Diencephalon (tissue), 1 donor: ENCODE measurements around the gene DUS3L. TPM values are rescaled to one million over a fixed set of nuclear protein-coding genes. Genes with fewer than 3 reads are reported as not detected.

Source experiments
- total RNA-seq: library from RNA; depleted of rRNA; stranded (reverse); fragments of >200 nt; gene quantifications from one replicate; pipeline ENCODE4 v1.2.3, GENCODE V29; 2014

DUS3L gene
- total RNA-seq: 10.6 TPM

GRCh38 chr19:5790559-5791520, at the start of gene DUS3L:
TSS of gene DUS3L (minus strand) at chr19:5791163. CDS start at chr19:5791141, 22 bp downstream.

GRCh38 chr19:5839065-5840017, 48.4 kb upstream of the DUS3L start, which contains the start of gene FUT6:
TSS of gene FUT6 (minus strand) at chr19:5839702. CDS start at chr19:5832567, 7,135 bp downstream.

GRCh38 chr19:5804516-5805461, 13.8 kb upstream of the DUS3L start, which contains the start of gene NRTN:
TSS of gene NRTN (plus strand) at chr19:5805067. CDS start at chr19:5824166, 19,099 bp downstream.

GRCh38 chr19:5784581-5785147, 6.3 kb downstream of the DUS3L start, which contains the start of gene PRR22:
TSS of gene PRR22 (minus strand) at chr19:5784746. CDS start at chr19:5784660, 86 bp downstream.

Other genes starting within 250 kb of the DUS3L start
- 13.4 TPM for gene TINCR, start 223.2 kb downstream of the DUS3L start, total RNA-seq
- 57.2 TPM for gene SAFB2, start 168.4 kb downstream of the DUS3L start, total RNA-seq
- gene SAFB, start 168.1 kb downstream of the DUS3L start, total RNA-seq: 92.0 TPM
- gene MICOS13, start 110.6 kb downstream of the DUS3L start, total RNA-seq: 27.2 TPM
- gene HSD11B1L, start 110.1 kb downstream of the DUS3L start, total RNA-seq: 39.9 TPM
- gene RPL36, start 100.9 kb downstream of the DUS3L start, total RNA-seq: 281 TPM
- gene LONP1, start 71.0 kb downstream of the DUS3L start, total RNA-seq: 50.5 TPM
- gene CATSPERD, start 70.5 kb downstream of the DUS3L start, total RNA-seq: 0.23 TPM
- gene PRR22, start 6.4 kb downstream of the DUS3L start, total RNA-seq: 0.69 TPM
- gene NRTN, start 13.9 kb upstream of the DUS3L start, total RNA-seq: not detected
- not detected for gene FUT6, start 48.5 kb upstream of the DUS3L start, total RNA-seq
- gene FUT3, start 60.3 kb upstream of the DUS3L start, total RNA-seq: not detected
- not detected for gene FUT5, start 79.4 kb upstream of the DUS3L start, total RNA-seq
- 131 TPM for gene NDUFA11, start 112.6 kb upstream of the DUS3L start, total RNA-seq
- 3.7 TPM for gene VMAC, start 113.7 kb upstream of the DUS3L start, total RNA-seq
- gene CAPS, start 123.1 kb upstream of the DUS3L start, total RNA-seq: 35.8 TPM
- gene RANBP3, start 187.0 kb upstream of the DUS3L start, total RNA-seq: 44.8 TPM